Hepatocyte (in vitro differentiated cells): ENCODE data around the gene APBB2. TPM values are rescaled to one million over a fixed set of nuclear protein-coding genes. Genes with fewer than 3 reads are reported as not detected.

ENCODE experiments used
- DNase-seq: peaks from one replicate; pipeline ENCODE4 v3.0.0-alpha.2; 2016; ENCODE audit warnings: low spot score
- H2AFZ ChIP-seq: fragments of 200-600 bp; sonication (generic); 2 replicates; pipeline ENCODE4 v1.6.0; 2016; ENCODE audit warnings: antibody characterized with exemption, mild to moderate bottlenecking
- H3K27ac ChIP-seq: fragments of 200-600 bp; sonication (generic); 2 replicates; pipeline ENCODE4 v1.5.1; 2016; ENCODE audit warnings: mild to moderate bottlenecking
- H3K27me3 ChIP-seq: fragments of 200-600 bp; sonication (generic); 2 replicates; pipeline ENCODE4 v1.6.1; 2016
- H3K36me3 ChIP-seq: fragments of 200-600 bp; sonication (generic); replicated peaks from 2 replicates; pipeline ENCODE4 v1.5.1; 2016; ENCODE audit warnings: low read depth; ENCODE audit not compliant: insufficient read depth
- H3K4me1 ChIP-seq: fragments of 200-600 bp; sonication (generic); 2 replicates; pipeline ENCODE4 v1.5.1; 2016; ENCODE audit warnings: mild to moderate bottlenecking, moderate library complexity; ENCODE audit not compliant: insufficient read depth
- H3K4me2 ChIP-seq: fragments of 200-600 bp; sonication (generic); 2 replicates; pipeline ENCODE4 v1.6.0; 2016
- H3K4me3 ChIP-seq: fragments of 200-600 bp; sonication (generic); 2 replicates; pipeline ENCODE4 v1.5.1; 2016; ENCODE audit warnings: mild to moderate bottlenecking
- H3K79me2 ChIP-seq: fragments of 200-600 bp; sonication (generic); 2 replicates; pipeline ENCODE4 v1.6.0; 2017; ENCODE audit warnings: mild to moderate bottlenecking
- H3K9me2 ChIP-seq: fragments of 200-600 bp; sonication (generic); replicated peaks from 2 replicates; pipeline ENCODE4 v1.6.0; 2017; ENCODE audit warnings: mild to moderate bottlenecking; ENCODE audit not compliant: insufficient read depth
- H3K9me3 ChIP-seq: fragments of 200-600 bp; sonication (generic); 2 replicates; pipeline ENCODE4 v1.5.1; 2016; ENCODE audit warnings: low read depth, mild to moderate bottlenecking
- H4K20me1 ChIP-seq: fragments of 200-600 bp; sonication (generic); 2 replicates; pipeline ENCODE4 v1.6.0; 2016; ENCODE audit warnings: mild to moderate bottlenecking; ENCODE audit not compliant: insufficient read depth, poor library complexity, severe bottlenecking
- EZH2 ChIP-seq: fragments of 200-600 bp; sonication (generic); IDR thresholded peaks from 2 replicates; pipeline ENCODE4 v1.6.1; 2016; ENCODE audit warnings: antibody characterized with exemption, mild to moderate bottlenecking, borderline replicate concordance
- EZH2phosphoT487 ChIP-seq: fragments of 200-600 bp; sonication (generic); IDR thresholded peaks from one replicate; pipeline ENCODE4 v1.6.1; 2018; ENCODE audit warnings: antibody characterized with exemption, mild to moderate bottlenecking, low read depth, moderate library complexity; ENCODE audit not compliant: unreplicated experiment, severe bottlenecking
- WGBS: methylation state at CpG from one replicate; pipeline ENCODE4 v1.1.6; 2016; ENCODE audit warnings: low lambda C conversion rate; ENCODE audit errors: missing lambda C conversion rate; 5-methylcytosine and 5-hydroxymethylcytosine counted together
- polyA plus RNA-seq: library from polyadenylated mRNA; unstranded; fragments of >200 nt; fragmentation: Nextera tagmentation; extraction: Ambion mirVana; gene quantifications from 2 replicates; pipeline ENCODE4 v1.2.1, GENCODE V29; 2016
- total RNA-seq: library from RNA; depleted of rRNA; stranded (reverse); fragments of >200 nt; gene quantifications from 2 replicates; pipeline ENCODE4 v1.2.3, GENCODE V29; 2014
- TF ChIP-seq, protein P1 (sequence below): fragments of 200-600 bp; sonication (generic); IDR thresholded peaks from 2 replicates; pipeline ENCODE4 v1.5.1; 2016; ENCODE audit warnings: antibody characterized with exemption, mild to moderate bottlenecking; ENCODE audit not compliant: poor library complexity

The APBB2 gene
- total and polyA plus RNA-seq, 2 experiments from 2014 or later = 23.4 to 47.5 TPM

DNA sequence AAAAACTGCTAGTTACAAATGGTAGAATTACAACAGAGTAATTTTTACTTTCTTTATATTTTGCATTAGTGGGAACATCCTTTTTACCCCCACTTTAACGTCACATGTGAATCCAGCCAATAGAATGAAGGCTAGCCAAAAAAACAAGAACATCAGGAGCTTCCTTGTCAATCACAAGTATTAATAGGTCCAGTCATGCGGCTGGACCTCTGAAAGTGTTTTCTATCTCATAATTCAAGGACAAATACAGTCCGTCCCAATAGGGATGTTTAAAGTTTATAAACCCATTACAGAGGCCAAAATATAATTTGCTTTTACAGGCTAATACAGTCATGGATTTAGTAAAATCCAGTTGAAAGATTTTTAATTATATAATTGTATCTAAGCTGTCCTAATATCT, 110.7 kb downstream of the APBB2 start:
- Histone ChIP-seq H3K9me3 (no peaks in the 10 kb centered on the region), H3K36me3 (no peaks in the 10 kb centered on the region), H2AFZ (no peak overlapping the region), H4K20me1 (no peaks in the 10 kb centered on the region), H3K27ac (no peak overlapping the region), H3K27me3 (no peaks in the 10 kb centered on the region), H3K79me2 (peaks cover 17% of the 10 kb centered on the region), H3K4me1 (peaks cover 4% of the 10 kb centered on the region), H3K4me3 (no peak overlapping the region), H3K9me2 (no peaks in the 10 kb centered on the region), H3K4me2 (no peak overlapping the region)
- TF ChIP-seq EZH2phosphoT487 = no peak
- no peak for TF ChIP-seq EZH2
- TF ChIP-seq, protein P1, sequence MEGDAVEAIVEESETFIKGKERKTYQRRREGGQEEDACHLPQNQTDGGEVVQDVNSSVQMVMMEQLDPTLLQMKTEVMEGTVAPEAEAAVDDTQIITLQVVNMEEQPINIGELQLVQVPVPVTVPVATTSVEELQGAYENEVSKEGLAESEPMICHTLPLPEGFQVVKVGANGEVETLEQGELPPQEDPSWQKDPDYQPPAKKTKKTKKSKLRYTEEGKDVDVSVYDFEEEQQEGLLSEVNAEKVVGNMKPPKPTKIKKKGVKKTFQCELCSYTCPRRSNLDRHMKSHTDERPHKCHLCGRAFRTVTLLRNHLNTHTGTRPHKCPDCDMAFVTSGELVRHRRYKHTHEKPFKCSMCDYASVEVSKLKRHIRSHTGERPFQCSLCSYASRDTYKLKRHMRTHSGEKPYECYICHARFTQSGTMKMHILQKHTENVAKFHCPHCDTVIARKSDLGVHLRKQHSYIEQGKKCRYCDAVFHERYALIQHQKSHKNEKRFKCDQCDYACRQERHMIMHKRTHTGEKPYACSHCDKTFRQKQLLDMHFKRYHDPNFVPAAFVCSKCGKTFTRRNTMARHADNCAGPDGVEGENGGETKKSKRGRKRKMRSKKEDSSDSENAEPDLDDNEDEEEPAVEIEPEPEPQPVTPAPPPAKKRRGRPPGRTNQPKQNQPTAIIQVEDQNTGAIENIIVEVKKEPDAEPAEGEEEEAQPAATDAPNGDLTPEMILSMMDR = no peak
- DNase-seq = no peak
- 86% methylated on average over 3 of the region's 3 CpGs for WGBS

- Histone ChIP-seq H3K27me3 (no peaks in the 10 kb centered on the region), H3K4me3 (no peak overlapping the region), H3K27ac (no peak overlapping the region), H3K9me2 (no peaks in the 10 kb centered on the region), H3K4me2 (no peak overlapping the region), H3K36me3 (no peaks in the 10 kb centered on the region), H4K20me1 (no peaks in the 10 kb centered on the region), H3K79me2 (peaks cover 17% of the 10 kb centered on the region), H2AFZ (no peak overlapping the region), H3K4me1 (peaks cover 15% of the 10 kb centered on the region), H3K9me3 (no peaks in the 10 kb centered on the region)
- DNase-seq = no peak
- TF ChIP-seq EZH2phosphoT487 (no peak), EZH2 (no peak)
- TF ChIP-seq, protein P1 = no peak
- 72% methylated on average over 9 of the region's 9 CpGs for WGBS
Observed at GRCh38 chr4:41102414-41103092, 111.8 kb downstream of the APBB2 start.

- H3K4me2 ChIP-seq = no peak overlapping the region
- H3K36me3 ChIP-seq = no peaks in the 10 kb centered on the region
- no peaks in the 10 kb centered on the region for H3K9me3 ChIP-seq
- peaks cover 18% of the 10 kb centered on the region for H3K79me2 ChIP-seq
- no peaks in the 10 kb centered on the region for H4K20me1 ChIP-seq
- H3K27me3 ChIP-seq = no peaks in the 10 kb centered on the region
- H3K4me1 ChIP-seq = peaks cover 16% of the 10 kb centered on the region
- peak overlapping the region; percentile 32 for H3K27ac ChIP-seq
- no peak overlapping the region for H3K4me3 ChIP-seq
- WGBS = 41% methylated on average over 5 of the region's 5 CpGs
- H3K9me2 ChIP-seq = no peaks in the 10 kb centered on the region
- no peak overlapping the region for H2AFZ ChIP-seq
- no peak for DNase-seq
- TF ChIP-seq EZH2 (no peak), EZH2phosphoT487 (no peak)
- TF ChIP-seq, protein P1 = no peak
Observed at GRCh38 chr4:41098093-41099048, 116.0 kb downstream of the APBB2 start.
